Loucy (cell line): ENCODE results near the gene ABCC8.

Source experiments
- CTCF ChIP-seq: fragments of 200-600 bp; sonication (generic); conservative IDR thresholded peaks from 2 replicates; pipeline ENCODE4 v1.5.1; 2014; ENCODE audit warnings: mild to moderate bottlenecking, antibody characterized with exemption, low read length
- EZH2phosphoT487 ChIP-seq: fragments of 200-600 bp; IDR thresholded peaks from 2 replicates; pipeline ENCODE4 v1.6.1; 2018; ENCODE audit warnings: antibody characterized with exemption, mild to moderate bottlenecking, moderate library complexity, borderline replicate concordance

- TF ChIP-seq CTCF: no peak
- TF ChIP-seq EZH2phosphoT487: no peak
These were observed 98.0 kb downstream of the ABCC8 start for GRCh38 chr11:17378655-17379054.
